WERI-Rb-1 (cell line): ENCODE results near the gene FAM13C.

Source experiments
- DNase-seq: peaks from one replicate; pipeline ENCODE4 v3.0.0-alpha.2; 2020
- H3K27ac ChIP-seq: fragments of 250-450 bp; sonication (Bioruptor Pico); 2 replicates; pipeline ENCODE4 v1.5.1; 2020; ENCODE audit warnings: mild to moderate bottlenecking, moderate library complexity
- H3K27me3 ChIP-seq: fragments of 250-450 bp; sonication (Bioruptor Pico); 2 replicates; pipeline ENCODE4 v1.5.1; 2021; ENCODE audit warnings: mild to moderate bottlenecking, low read depth, moderate library complexity; ENCODE audit not compliant: insufficient read depth, severe bottlenecking
- H3K36me3 ChIP-seq: fragments of 250-450 bp; sonication (Bioruptor Pico); 2 replicates; pipeline ENCODE4 v1.5.1; 2020; ENCODE audit warnings: mild to moderate bottlenecking, moderate library complexity
- H3K4me3 ChIP-seq: 2 replicates; pipeline ENCODE4 v1.5.1; 2011; ENCODE audit warnings: low read depth, mild to moderate bottlenecking, control low read depth, low read length
- H3K9me3 ChIP-seq: fragments of 250-450 bp; sonication (Bioruptor Pico); 2 replicates; pipeline ENCODE4 v1.5.1; 2021; ENCODE audit warnings: mild to moderate bottlenecking, moderate library complexity; ENCODE audit not compliant: severe bottlenecking
- TF ChIP-seq, protein P1 (sequence below): IDR thresholded peaks from 2 replicates; pipeline ENCODE4 v1.5.1; 2011; ENCODE audit warnings: low read depth, mild to moderate bottlenecking, control low read depth, inconsistent platforms, low read length

FAM13C gene

DNA sequence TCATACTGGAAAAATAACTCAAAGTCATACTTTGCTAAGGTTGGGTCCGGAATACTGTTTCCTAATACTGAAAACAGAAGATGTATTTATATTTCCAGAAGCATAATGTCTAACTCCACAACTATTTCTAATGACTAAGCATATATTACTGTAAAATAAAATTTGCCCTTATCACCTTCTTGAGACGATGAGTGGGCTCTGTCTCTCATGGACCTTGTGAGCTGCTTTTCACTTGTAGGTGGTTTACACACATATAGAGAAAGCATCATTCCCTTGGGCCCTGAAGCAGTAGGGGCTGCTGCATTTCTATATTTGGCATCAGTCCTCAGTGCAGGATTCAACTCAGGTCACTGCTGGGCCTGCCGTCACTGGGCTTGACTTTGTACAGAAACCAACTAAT lies 10.7 kb upstream of the FAM13C start:
- DNase-seq = no peak
- Histone ChIP-seq H3K36me3 (no peaks in the 10 kb centered on the region), H3K27me3 (no peaks in the 10 kb centered on the region), H3K27ac (no peak overlapping the region), H3K4me3 (no peak overlapping the region), H3K9me3 (no peaks in the 10 kb centered on the region)
- TF ChIP-seq, protein P1, sequence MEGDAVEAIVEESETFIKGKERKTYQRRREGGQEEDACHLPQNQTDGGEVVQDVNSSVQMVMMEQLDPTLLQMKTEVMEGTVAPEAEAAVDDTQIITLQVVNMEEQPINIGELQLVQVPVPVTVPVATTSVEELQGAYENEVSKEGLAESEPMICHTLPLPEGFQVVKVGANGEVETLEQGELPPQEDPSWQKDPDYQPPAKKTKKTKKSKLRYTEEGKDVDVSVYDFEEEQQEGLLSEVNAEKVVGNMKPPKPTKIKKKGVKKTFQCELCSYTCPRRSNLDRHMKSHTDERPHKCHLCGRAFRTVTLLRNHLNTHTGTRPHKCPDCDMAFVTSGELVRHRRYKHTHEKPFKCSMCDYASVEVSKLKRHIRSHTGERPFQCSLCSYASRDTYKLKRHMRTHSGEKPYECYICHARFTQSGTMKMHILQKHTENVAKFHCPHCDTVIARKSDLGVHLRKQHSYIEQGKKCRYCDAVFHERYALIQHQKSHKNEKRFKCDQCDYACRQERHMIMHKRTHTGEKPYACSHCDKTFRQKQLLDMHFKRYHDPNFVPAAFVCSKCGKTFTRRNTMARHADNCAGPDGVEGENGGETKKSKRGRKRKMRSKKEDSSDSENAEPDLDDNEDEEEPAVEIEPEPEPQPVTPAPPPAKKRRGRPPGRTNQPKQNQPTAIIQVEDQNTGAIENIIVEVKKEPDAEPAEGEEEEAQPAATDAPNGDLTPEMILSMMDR = no peak

DNA sequence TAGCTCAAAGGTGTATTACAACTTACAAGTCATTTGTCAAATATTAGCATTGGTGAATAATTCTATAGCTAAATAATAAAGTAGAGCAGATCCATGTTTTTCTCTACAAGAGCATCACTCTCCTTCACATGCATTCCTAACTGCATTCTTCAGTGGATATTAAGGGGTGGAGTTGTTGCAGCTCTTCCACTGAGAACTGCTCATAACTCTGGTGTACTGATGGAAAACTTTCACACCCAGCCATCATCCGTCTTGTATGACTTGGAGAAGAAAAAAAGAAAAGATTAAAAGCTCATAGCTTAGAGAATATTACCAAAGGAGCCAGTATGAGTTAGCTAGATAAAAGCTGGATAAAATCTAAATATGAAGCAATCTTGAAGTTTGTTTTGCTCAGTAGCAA lies 10.2 kb upstream of the FAM13C start:
- H3K27me3 ChIP-seq = no peaks in the 10 kb centered on the region
- no peak overlapping the region for H3K4me3 ChIP-seq
- no peak overlapping the region for H3K27ac ChIP-seq
- H3K9me3 ChIP-seq = no peaks in the 10 kb centered on the region
- TF ChIP-seq, protein P1 = no peak
- no peaks in the 10 kb centered on the region for H3K36me3 ChIP-seq
- DNase-seq = no peak

GRCh38 chr10:59366290-59366689 lies 3.9 kb upstream of the FAM13C start:
- no peak overlapping the region for H3K4me3 ChIP-seq
- no peaks in the 10 kb centered on the region for H3K36me3 ChIP-seq
- H3K27ac ChIP-seq = no peak overlapping the region
- DNase-seq = no peak
- TF ChIP-seq, protein P1 = no peak
- peaks cover 4% of the 10 kb centered on the region for H3K27me3 ChIP-seq
- no peaks in the 10 kb centered on the region for H3K9me3 ChIP-seq

DNA sequence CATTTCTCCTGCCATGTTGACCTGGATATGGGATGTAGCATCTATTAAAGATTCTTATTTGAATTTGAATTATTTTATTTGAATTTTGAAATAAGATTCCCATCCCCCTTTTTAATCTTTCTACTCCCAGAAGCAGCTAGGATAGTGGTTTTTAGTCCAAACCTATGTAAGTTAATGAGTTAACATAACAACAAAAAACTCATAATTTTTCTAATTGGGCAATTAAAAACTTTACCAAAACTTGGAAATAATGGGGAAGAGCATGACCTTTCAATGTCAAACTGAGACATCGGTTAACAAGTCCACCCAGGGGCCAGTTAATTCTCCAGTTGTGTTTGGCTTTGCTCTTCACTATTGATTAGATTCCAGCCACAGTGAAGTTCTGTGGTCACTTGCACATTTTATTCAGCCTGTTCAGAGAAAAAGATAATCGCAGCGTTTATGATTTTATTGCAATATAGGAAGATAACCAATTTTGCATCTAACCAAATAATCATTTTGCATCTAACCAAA lies 1.2 kb upstream of the FAM13C start:
- DNase-seq = no peak
- Histone ChIP-seq H3K27me3 (peaks cover 5% of the 10 kb centered on the region), H3K9me3 (no peaks in the 10 kb centered on the region), H3K27ac (no peak overlapping the region), H3K36me3 (no peaks in the 10 kb centered on the region), H3K4me3 (no peak overlapping the region)
- TF ChIP-seq, protein P1 = no peak

- peak; percentile 66 for DNase-seq
- peak overlapping the region; percentile 65 for H3K4me3 ChIP-seq
- H3K9me3 ChIP-seq = no peaks in the 10 kb centered on the region
- H3K36me3 ChIP-seq = no peaks in the 10 kb centered on the region
- TF ChIP-seq, protein P1 = no peak
- peaks cover 5% of the 10 kb centered on the region for H3K27me3 ChIP-seq
- no peak overlapping the region for H3K27ac ChIP-seq
Measured at GRCh38 chr10:59362959-59363381, 621 bp upstream of the FAM13C start.

- H3K27me3 ChIP-seq = peaks cover 5% of the 10 kb centered on the region
- no peaks in the 10 kb centered on the region for H3K9me3 ChIP-seq
- H3K27ac ChIP-seq = no peak overlapping the region
- DNase-seq = no peak
- H3K36me3 ChIP-seq = no peaks in the 10 kb centered on the region
- TF ChIP-seq, protein P1 = no peak
- peak overlapping the region; percentile 65 for H3K4me3 ChIP-seq
Measured at GRCh38 chr10:59361663-59362143, 646 bp downstream of the FAM13C start.
